ENCODE measurements around the gene NDUFS6.
A peak's percentile ranks its signal among the peaks of the same experiment; 100 is the strongest.

Gene NDUFS6

GRCh38 chr5:1800472-1801221 is 560 bp upstream of the NDUFS6 start:
- Histone ChIP-seq H3K4me1 (ENCODE audit: control insufficient read depth, insufficient read depth, low read length) (peaks cover 5% of the 10 kb centered on the region), H3K27me3 (ENCODE audit: control insufficient read depth, insufficient read depth, low read length) (no peaks in the 10 kb centered on the region), H3K36me3 (ENCODE audit: control insufficient read depth, insufficient read depth, low read length) (peaks cover 63% of the 10 kb centered on the region), H3K9ac (ENCODE audit: low read depth, low read length) (peak overlapping the region; percentile 97), H3K27ac (ENCODE audit: low read depth, low read length) (peak overlapping the region; percentile 88), H3K4me3 (ENCODE audit: low read depth, low read length) (peak overlapping the region; percentile 100), H3K9me3 (ENCODE audit: control insufficient read depth, insufficient read depth, low read length) (no peaks in the 10 kb centered on the region)

- Histone ChIP-seq H3K9me3 (ENCODE audit: control insufficient read depth, insufficient read depth, low read length) (no peaks in the 10 kb centered on the region), H3K27ac (ENCODE audit: low read depth, low read length) (peak overlapping the region; percentile 88), H3K4me1 (ENCODE audit: control insufficient read depth, insufficient read depth, low read length) (peaks cover 5% of the 10 kb centered on the region), H3K27me3 (ENCODE audit: control insufficient read depth, insufficient read depth, low read length) (no peaks in the 10 kb centered on the region), H3K36me3 (ENCODE audit: control insufficient read depth, insufficient read depth, low read length) (peaks cover 65% of the 10 kb centered on the region), H3K9ac (ENCODE audit: low read depth, low read length) (peak overlapping the region; percentile 97), H3K4me3 (ENCODE audit: low read depth, low read length) (peak overlapping the region; percentile 100)
Measured at GRCh38 chr5:1801967-1802295, 724 bp downstream of the NDUFS6 start.

DNA sequence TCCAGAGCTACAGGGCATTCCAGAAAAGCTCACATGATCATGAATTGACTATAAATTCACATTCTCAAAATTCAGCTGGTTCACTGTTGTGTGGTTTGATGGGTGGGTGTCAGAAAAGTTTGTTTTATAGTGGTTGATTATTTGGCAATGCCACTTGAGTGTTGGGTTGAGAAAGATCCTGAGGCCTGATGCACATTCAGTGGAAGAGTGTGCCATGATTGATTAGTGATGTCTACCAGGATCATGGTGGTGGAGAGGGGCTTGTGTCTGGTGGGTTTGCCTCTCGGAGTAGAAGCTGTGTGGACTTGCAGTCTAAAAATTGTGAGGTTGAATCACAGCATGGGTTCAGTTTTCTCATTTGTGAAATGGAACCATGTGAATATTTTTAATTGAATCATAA is 2.0 kb downstream of the NDUFS6 start:
- H3K9ac ChIP-seq (ENCODE audit: low read depth, low read length) = no peak overlapping the region
- no peaks in the 10 kb centered on the region for H3K27me3 ChIP-seq (ENCODE audit: control insufficient read depth, insufficient read depth, low read length)
- peaks cover 5% of the 10 kb centered on the region for H3K4me1 ChIP-seq (ENCODE audit: control insufficient read depth, insufficient read depth, low read length)
- no peak overlapping the region for H3K4me3 ChIP-seq (ENCODE audit: low read depth, low read length)
- peaks cover 65% of the 10 kb centered on the region for H3K36me3 ChIP-seq (ENCODE audit: control insufficient read depth, insufficient read depth, low read length)
- H3K9me3 ChIP-seq (ENCODE audit: control insufficient read depth, insufficient read depth, low read length) = no peaks in the 10 kb centered on the region
- no peak overlapping the region for H3K27ac ChIP-seq (ENCODE audit: low read depth, low read length)

DNA sequence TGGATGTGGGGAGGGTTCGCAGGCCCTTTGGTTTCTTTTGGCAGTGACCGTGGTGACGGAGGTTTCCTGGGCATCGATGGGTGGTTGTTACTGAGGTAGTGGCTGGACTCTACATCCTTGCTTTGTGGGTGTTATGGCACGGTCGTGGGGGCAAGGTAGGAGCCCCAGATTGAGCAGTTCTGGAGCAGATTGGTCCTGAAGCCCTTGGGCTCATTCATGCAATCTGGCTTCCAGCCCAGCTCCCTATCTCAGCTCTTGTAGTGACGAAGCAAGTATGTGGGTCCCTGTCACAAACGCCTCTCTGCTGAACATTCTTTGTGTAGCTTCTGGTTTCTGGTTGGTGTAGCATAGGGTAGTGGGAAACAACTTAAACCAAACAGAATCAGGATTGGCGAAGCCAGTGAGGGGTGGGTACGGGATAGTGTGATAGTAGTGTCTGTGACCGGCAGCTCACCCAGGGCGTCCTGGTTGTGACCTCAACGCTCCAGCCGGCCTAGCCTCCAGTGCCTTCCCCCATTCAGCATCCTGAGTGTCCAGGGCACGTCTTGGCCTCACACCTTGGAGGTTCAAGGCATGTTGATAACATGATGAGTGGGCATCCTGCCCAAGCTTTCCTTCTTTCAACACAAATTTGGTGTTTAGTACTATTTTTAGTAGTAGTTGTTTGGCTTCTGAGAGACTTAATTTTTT is 2.9 kb downstream of the NDUFS6 start:
- Histone ChIP-seq H3K4me1 (ENCODE audit: control insufficient read depth, insufficient read depth, low read length) (peaks cover 5% of the 10 kb centered on the region; the same call in 1 of the 2 replicates), H3K27ac (ENCODE audit: low read depth, low read length) (no peak overlapping the region), H3K27me3 (ENCODE audit: control insufficient read depth, insufficient read depth, low read length) (no peaks in the 10 kb centered on the region), H3K36me3 (ENCODE audit: control insufficient read depth, insufficient read depth, low read length) (peaks cover 69% of the 10 kb centered on the region), H3K4me3 (ENCODE audit: low read depth, low read length) (no peak overlapping the region), H3K9me3 (ENCODE audit: control insufficient read depth, insufficient read depth, low read length) (no peaks in the 10 kb centered on the region), H3K9ac (ENCODE audit: low read depth, low read length) (no peak overlapping the region)

DNA sequence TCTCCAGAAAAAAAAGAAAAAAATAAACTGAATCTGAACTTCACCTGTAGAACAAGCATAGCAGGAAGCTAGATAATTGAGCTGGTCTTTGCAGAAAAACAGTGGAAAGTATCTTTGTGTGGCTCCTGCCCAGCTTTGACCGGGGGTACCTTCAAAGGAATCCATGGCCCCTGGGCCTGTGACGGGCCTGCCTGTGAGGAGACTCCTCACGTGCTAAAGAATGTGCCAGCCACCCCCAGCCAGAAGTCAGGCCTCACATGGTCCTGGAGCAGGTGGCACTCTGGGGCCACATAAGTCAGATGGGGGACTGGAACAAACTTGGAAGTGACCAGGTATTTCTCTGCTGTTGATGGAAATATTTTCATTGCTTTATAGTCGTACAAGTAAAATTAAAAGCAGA is 4.1 kb downstream of the NDUFS6 start:
- no peak overlapping the region for H3K9ac ChIP-seq (ENCODE audit: low read depth, low read length)
- H3K27me3 ChIP-seq (ENCODE audit: control insufficient read depth, insufficient read depth, low read length) = no peaks in the 10 kb centered on the region
- peaks cover 81% of the 10 kb centered on the region for H3K36me3 ChIP-seq (ENCODE audit: control insufficient read depth, insufficient read depth, low read length)
- H3K4me1 ChIP-seq (ENCODE audit: control insufficient read depth, insufficient read depth, low read length) = peaks cover 5% of the 10 kb centered on the region; the same call in 1 of the 2 replicates
- no peak overlapping the region for H3K4me3 ChIP-seq (ENCODE audit: low read depth, low read length)
- no peaks in the 10 kb centered on the region for H3K9me3 ChIP-seq (ENCODE audit: control insufficient read depth, insufficient read depth, low read length)
- H3K27ac ChIP-seq (ENCODE audit: low read depth, low read length) = no peak overlapping the region

GRCh38 chr5:1805736-1806135 is 4.5 kb downstream of the NDUFS6 start:
- Histone ChIP-seq H3K27me3 (ENCODE audit: control insufficient read depth, insufficient read depth, low read length) (no peaks in the 10 kb centered on the region), H3K36me3 (ENCODE audit: control insufficient read depth, insufficient read depth, low read length) (peaks cover 85% of the 10 kb centered on the region), H3K4me3 (ENCODE audit: low read depth, low read length) (no peak overlapping the region), H3K4me1 (ENCODE audit: control insufficient read depth, insufficient read depth, low read length) (peaks cover 5% of the 10 kb centered on the region; the same call in 1 of the 2 replicates), H3K9ac (ENCODE audit: low read depth, low read length) (no peak overlapping the region), H3K27ac (ENCODE audit: low read depth, low read length) (no peak overlapping the region), H3K9me3 (ENCODE audit: control insufficient read depth, insufficient read depth, low read length) (no peaks in the 10 kb centered on the region)

- H3K27ac ChIP-seq (ENCODE audit: low read depth, low read length) = no peak overlapping the region
- H3K4me3 ChIP-seq (ENCODE audit: low read depth, low read length) = no peak overlapping the region
- H3K9ac ChIP-seq (ENCODE audit: low read depth, low read length) = no peak overlapping the region
- peaks cover 5% of the 10 kb centered on the region; the same call in 1 of the 2 replicates for H3K4me1 ChIP-seq (ENCODE audit: control insufficient read depth, insufficient read depth, low read length)
- no peaks in the 10 kb centered on the region for H3K27me3 ChIP-seq (ENCODE audit: control insufficient read depth, insufficient read depth, low read length)
- H3K36me3 ChIP-seq (ENCODE audit: control insufficient read depth, insufficient read depth, low read length) = peaks cover 89% of the 10 kb centered on the region
- H3K9me3 ChIP-seq (ENCODE audit: control insufficient read depth, insufficient read depth, low read length) = no peaks in the 10 kb centered on the region
Measured at GRCh38 chr5:1806199-1806598, 5.0 kb downstream of the NDUFS6 start.

- H3K4me1 ChIP-seq (ENCODE audit: control insufficient read depth, insufficient read depth, low read length) = peaks cover 5% of the 10 kb centered on the region; the same call in 1 of the 2 replicates
- H3K4me3 ChIP-seq (ENCODE audit: low read depth, low read length) = no peak overlapping the region
- no peaks in the 10 kb centered on the region for H3K27me3 ChIP-seq (ENCODE audit: control insufficient read depth, insufficient read depth, low read length)
- H3K9ac ChIP-seq (ENCODE audit: low read depth, low read length) = no peak overlapping the region
- no peaks in the 10 kb centered on the region for H3K9me3 ChIP-seq (ENCODE audit: control insufficient read depth, insufficient read depth, low read length)
- H3K27ac ChIP-seq (ENCODE audit: low read depth, low read length) = no peak overlapping the region
- H3K36me3 ChIP-seq (ENCODE audit: control insufficient read depth, insufficient read depth, low read length) = peaks cover 97% of the 10 kb centered on the region
Measured at GRCh38 chr5:1806974-1807373, 5.8 kb downstream of the NDUFS6 start.

DNA sequence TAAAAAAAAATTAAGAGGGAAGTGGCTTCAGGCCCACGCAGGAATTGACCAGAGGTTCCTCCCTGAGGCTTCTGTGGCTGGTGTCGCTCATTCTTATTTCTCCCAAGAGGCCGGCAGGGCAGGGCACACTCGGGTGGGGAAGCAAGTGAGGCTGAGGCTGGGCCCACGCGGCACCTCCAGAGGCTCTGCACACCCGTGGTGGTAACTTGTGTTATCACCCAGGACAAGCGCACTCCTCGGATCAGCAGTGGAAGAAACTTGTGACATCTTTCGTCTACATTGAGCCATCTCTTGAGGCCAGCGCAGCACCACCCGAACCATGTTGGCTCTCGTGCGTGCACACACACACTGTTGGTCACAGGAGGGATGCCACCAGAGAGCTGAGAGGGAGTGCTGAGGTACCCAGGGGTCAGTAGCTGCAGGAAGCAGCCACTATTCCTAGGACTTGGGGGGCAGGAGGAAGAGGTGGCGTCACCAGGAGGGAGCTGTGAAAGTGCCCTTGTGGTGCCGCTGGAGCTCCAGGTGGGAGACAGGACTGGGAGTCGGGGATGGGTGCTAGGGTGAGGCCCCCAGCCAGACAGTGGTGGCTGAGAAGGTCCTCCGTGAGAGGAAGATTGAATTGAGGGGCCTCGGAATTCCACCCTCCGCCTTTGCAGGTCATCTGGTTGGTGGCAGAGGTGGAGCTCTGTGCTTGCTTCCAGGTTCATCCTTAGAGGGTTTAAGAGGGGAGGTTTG is 6.4 kb downstream of the NDUFS6 start:
- peaks cover 98% of the 10 kb centered on the region for H3K36me3 ChIP-seq (ENCODE audit: control insufficient read depth, insufficient read depth, low read length)
- H3K9ac ChIP-seq (ENCODE audit: low read depth, low read length) = no peak overlapping the region
- H3K4me1 ChIP-seq (ENCODE audit: control insufficient read depth, insufficient read depth, low read length) = no peaks in the 10 kb centered on the region
- H3K4me3 ChIP-seq (ENCODE audit: low read depth, low read length) = no peak overlapping the region
- no peak overlapping the region for H3K27ac ChIP-seq (ENCODE audit: low read depth, low read length)
- no peaks in the 10 kb centered on the region for H3K27me3 ChIP-seq (ENCODE audit: control insufficient read depth, insufficient read depth, low read length)
- H3K9me3 ChIP-seq (ENCODE audit: control insufficient read depth, insufficient read depth, low read length) = no peaks in the 10 kb centered on the region

DNA sequence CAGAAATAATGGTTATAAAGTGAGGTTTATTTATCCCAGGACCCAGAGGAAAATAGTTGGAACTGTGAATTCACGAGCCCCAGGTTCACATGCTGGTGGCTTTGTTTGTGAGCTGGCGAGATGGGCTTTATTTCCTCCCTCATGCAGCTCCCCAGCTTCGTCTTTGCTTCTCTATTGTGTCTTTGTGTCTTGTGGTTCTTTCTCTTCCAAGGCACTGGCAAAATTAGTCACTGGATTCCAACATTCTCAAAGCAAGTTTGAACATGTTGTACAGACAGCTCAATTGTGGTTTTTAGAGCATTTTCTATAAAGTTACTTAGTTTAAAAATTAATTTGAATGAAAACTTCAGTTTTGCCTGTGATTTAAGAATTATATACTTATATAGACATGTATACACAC is 7.2 kb downstream of the NDUFS6 start:
- H3K9me3 ChIP-seq (ENCODE audit: control insufficient read depth, insufficient read depth, low read length) = no peaks in the 10 kb centered on the region
- no peak overlapping the region for H3K9ac ChIP-seq (ENCODE audit: low read depth, low read length)
- H3K4me1 ChIP-seq (ENCODE audit: control insufficient read depth, insufficient read depth, low read length) = no peaks in the 10 kb centered on the region
- H3K4me3 ChIP-seq (ENCODE audit: low read depth, low read length) = no peak overlapping the region
- H3K36me3 ChIP-seq (ENCODE audit: control insufficient read depth, insufficient read depth, low read length) = peaks cover 97% of the 10 kb centered on the region
- H3K27me3 ChIP-seq (ENCODE audit: control insufficient read depth, insufficient read depth, low read length) = no peaks in the 10 kb centered on the region
- no peak overlapping the region for H3K27ac ChIP-seq (ENCODE audit: low read depth, low read length)

Measured in HUES48 (cell line).